Stimulated activated CD4-positive, alpha-beta T cell treated with anti-CD3 and anti-CD28 coated beads, Interleukin-2, amount 100 ng/mL, for 24 hours (primary cell): ENCODE measurements around the gene EGLN2.
"Not testable (repeated sequence)": the region's sequence is repeated elsewhere in the genome, so short reads cannot be mapped to it uniquely, and the experiment has no call there.

Source experiments
- DNase-seq, 2 donors: peaks; one replicate each; pipeline ENCODE4 v3.0.0-alpha.2; 2020

EGLN2 gene

DNA sequence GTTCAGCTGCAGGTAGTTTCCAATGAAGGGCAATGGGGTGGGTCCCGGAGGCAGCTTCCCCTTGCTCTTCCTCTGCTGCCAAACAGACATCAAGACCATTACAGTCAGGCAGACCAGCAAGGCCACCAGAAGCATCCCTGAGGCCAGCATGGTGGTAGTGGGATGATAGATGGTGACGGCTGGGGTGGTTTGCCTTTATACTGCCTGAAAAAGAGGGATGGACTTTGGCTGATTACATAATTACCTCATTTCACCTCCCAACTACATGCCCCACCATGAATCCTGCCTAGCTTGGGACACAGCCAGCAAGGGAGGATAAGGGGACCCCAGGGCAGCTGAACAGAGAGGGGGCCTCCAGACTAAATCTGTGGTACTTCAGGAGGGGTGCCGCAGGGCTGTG lies 51.3 kb downstream of the EGLN2 start, which contains the start of gene CYP2A6:
TSS of gene CYP2A6 (minus strand) at position 171 of the 400 bp plus-strand sequence. CDS start at position 150, 21 bp downstream.
- DNase-seq, result not testable (repeated sequence)

- not testable (repeated sequence) for DNase-seq
Measured at GRCh38 chr19:40852467-40853152, 53.6 kb downstream of the EGLN2 start.
